Astrocyte of the spinal cord (primary cell): Measurements from ENCODE around the gene TSSK6.

ENCODE experiments used
- DNase-seq: peaks from one replicate; pipeline ENCODE4 v3.0.0; 2011; ENCODE audit warnings: low read depth, low spot score
- H3K4me3 ChIP-seq: 2 replicates; pipeline ENCODE4 v1.5.1; 2011; ENCODE audit warnings: low read depth, mild to moderate bottlenecking, low read length, moderate library complexity
- in situ Hi-C: cut with HindIII; loops from 2 replicates; pipeline ENCODE4 v1.10.0; 2017; ENCODE audit warnings: low sequenced_read_pairs
- TF ChIP-seq, protein P1 (sequence below): IDR thresholded peaks from 2 replicates; pipeline ENCODE4 v1.5.1; 2012; ENCODE audit warnings: low read depth, mild to moderate bottlenecking, low read length, inconsistent platforms

TSSK6 gene

DNA sequence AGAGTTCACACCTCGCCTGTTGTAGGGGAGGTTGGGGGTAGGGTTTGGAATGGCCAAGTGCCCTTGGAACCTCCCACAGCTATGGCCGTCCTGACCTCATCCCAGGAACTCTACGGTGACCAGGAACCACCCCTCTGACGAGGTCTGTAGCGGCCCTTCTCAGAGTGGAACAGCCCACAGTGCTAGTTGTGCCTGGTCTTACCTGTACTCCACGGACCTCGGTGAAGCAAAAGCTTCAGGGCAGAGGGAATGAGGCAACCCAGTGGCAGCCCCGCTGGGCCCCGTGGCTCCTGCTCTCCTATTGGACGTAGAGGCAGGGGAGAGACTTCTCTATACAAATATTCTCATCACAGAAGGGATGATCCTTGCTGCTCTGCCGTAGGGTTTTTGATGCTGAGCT, 7.1 kb downstream of the TSSK6 start:
- TF ChIP-seq, protein P1, sequence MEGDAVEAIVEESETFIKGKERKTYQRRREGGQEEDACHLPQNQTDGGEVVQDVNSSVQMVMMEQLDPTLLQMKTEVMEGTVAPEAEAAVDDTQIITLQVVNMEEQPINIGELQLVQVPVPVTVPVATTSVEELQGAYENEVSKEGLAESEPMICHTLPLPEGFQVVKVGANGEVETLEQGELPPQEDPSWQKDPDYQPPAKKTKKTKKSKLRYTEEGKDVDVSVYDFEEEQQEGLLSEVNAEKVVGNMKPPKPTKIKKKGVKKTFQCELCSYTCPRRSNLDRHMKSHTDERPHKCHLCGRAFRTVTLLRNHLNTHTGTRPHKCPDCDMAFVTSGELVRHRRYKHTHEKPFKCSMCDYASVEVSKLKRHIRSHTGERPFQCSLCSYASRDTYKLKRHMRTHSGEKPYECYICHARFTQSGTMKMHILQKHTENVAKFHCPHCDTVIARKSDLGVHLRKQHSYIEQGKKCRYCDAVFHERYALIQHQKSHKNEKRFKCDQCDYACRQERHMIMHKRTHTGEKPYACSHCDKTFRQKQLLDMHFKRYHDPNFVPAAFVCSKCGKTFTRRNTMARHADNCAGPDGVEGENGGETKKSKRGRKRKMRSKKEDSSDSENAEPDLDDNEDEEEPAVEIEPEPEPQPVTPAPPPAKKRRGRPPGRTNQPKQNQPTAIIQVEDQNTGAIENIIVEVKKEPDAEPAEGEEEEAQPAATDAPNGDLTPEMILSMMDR = no peak
- no peak for DNase-seq
- in situ Hi-C loops = no loop called here
- H3K4me3 ChIP-seq = no peak overlapping the region

DNA sequence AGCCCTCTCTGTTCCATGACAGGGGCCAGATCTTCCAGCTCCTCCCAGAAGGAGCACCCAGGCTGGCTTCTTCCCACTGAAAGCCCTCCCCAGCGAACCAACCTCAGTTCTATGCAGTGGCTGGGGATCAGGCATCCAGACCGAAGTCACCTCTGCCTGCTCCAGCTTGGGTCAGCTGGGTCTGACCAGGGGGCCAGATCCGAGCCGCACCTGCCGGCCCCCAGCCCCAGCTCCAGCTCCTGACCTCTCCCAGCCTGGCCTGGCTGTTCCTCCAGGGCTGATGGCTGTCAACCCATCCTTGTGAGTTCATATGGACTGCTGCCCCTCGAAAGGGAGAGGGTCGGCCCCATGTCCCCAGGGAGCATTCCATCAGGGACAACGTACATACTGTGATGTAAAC, 8.0 kb downstream of the TSSK6 start:
- TF ChIP-seq, protein P1 = no peak
- H3K4me3 ChIP-seq = no peak overlapping the region
- no peak for DNase-seq
- in situ Hi-C loops = no loop called here

DNA sequence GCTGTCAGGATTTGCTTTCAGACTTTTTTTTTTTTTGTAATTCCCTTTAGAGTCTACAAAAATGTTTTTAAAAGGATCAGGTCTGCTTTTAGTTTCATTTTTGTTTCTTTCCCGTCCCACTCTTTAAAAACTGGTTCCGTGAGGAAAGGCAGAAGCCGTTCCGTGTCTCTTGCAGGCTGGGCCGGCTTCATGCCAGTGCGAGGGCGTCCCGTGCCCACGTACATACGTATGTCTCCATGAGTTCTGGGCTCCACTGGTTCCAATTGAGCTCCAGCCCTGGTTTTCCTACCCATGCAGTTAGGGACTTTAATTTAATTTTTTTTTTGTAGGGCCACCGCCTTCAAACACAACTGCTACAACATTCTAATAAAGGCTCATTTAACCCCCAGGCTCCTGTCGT, 8.8 kb downstream of the TSSK6 start:
- TF ChIP-seq, protein P1 = no peak
- in situ Hi-C loops = no loop called here

DNA sequence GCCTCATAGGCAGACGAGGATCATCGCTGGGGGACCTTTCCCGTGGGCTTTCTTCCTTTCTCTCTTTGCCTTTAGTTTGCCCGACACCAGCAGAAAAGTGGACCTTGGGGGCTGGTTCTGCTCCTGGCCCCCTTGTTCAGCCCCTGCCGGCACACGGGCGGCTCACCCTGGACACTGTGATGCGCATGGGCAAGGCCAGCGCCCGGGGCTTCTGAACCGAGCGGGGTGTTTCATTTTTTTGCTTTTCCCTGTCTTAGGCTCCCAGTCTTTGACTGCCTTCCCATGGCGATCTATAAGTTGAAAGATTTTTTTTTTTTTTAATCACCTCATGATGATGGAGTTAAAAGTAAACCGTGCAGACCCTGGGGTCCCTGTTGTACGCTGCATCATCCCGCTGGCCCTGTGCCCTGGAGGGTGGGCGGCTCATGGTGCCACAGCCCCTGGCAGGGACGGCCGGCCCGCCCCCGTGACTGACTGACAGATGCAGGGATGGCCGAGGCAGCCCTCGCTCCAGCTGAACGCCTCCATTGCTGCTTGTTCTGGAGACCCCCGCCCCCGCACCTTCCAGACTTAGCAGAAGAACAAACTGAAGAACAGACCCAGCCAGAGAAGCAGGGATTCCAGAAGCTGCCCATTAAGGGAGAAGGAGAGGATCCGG, 9.6 kb downstream of the TSSK6 start:
- no peak overlapping the region for H3K4me3 ChIP-seq
- in situ Hi-C loops = no loop called here
- TF ChIP-seq, protein P1 = no peak
- no peak for DNase-seq

More for the DNA sequence above, 8.8 kb downstream of the TSSK6 start:
- no peak overlapping the region for H3K4me3 ChIP-seq
- no peak for DNase-seq

DNA sequence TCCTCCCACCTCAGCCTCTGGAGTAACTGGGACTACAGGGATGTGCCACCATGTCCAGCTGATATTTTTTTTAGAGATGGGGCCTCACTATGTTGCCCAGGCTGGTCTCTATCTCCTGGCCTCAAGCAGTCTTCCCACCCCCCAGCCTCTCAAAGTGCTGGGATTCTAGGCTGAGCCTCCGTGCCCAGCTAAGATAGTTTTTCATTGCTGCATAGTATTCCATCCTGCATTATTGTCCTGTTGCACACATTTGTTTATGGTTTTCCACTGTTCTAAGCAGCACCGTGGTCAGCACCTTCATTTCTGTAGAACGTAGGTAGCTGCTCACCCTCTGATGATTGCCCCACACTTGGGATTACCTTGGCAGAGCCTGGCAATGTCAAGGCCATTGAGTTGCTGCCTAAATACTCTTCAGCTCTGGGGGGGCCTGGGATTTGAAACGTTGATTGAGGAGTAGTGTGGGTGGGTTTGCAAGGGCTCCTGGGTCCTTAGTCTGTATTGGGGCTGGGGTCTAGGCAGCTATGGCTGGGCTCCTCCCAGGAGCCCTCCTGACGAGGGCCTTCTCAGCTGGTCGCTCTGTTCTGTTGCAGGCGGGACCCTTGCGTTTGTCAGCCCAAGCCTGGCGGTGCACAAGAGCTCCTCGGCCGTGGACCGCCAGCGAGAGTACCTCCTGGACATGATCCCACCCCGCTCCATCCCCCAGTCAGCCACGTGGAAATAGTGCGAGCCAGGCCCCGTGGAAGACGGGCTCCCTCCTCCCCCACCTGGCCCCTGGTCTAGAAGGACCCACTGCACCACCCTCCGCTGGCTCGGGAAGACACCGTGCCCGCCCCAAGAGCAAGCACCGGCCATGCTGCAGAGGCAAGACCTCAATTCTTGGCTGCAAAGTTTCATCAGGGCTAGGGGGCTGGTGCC, 10.3 kb downstream of the TSSK6 start:
- no peak overlapping the region for H3K4me3 ChIP-seq
- in situ Hi-C loops = no loop called here
- TF ChIP-seq, protein P1 = no peak
- DNase-seq = no peak

DNA sequence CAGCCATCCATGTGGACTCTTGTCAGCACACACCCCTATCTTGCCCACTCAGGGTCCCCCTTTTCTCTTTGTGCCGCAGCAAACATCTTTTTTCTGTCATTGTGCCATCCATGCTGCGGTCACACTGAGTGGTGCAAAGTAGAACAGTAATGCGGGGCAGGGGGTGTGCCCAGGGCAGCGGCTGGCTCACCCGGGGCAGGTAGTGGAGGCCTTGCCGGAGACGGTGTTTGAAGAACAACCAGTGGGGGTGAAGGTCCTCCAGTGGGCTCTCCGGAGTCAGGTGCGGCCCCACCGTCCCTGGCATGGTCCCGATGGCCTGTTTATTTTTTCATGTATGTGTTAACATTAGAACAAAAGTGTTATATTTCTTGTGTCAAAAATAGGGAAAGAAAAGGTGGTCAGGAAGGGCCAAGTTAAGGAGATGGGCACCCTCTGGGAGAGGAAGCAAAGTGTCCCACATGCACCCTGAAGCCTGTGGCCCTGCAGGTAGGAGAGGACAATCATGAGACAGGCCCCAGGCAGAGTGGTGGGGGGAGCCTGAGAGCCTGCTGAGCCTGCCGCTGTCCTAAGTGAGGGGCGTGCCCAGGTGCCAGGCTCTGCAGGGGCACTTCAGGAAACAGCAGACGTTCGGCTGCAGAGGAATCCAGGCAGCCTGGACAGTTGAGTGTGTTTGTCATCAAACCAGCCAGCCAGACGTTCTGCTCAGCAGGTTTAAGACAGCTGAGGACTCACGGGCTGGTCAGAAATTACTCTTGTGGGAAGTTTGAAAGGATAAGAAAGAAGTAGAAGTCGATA, 12.3 kb downstream of the TSSK6 start:
- DNase-seq = no peak
- no peak overlapping the region for H3K4me3 ChIP-seq
- in situ Hi-C loops = no loop called here
- TF ChIP-seq, protein P1 = no peak
